ENCODE results near the gene WIPI1. TPM values are rescaled to one million over a fixed set of nuclear protein-coding genes. Genes with fewer than 3 reads are reported as not detected.
A peak's percentile ranks its signal among the peaks of the same experiment; 100 is the strongest.

WIPI1 gene
- total RNA-seq, 2 experiments from 2014 or later: 34.4 to 43.5 TPM

- no peaks in the 10 kb centered on the region for H3K36me3 ChIP-seq (ENCODE audit: insufficient read depth, low read length)
- peaks cover 69% of the 10 kb centered on the region for H3K4me1 ChIP-seq (ENCODE audit: insufficient read depth, low read length, poor library complexity, severe bottlenecking)
- no peaks in the 10 kb centered on the region for H3K9me3 ChIP-seq (ENCODE audit: low read length)
- peak overlapping the region; percentile 37 for H3K4me3 ChIP-seq (ENCODE audit: low read depth, low read length, poor library complexity, severe bottlenecking)
- TF ChIP-seq EZH2phosphoT487 (IDR thresholded peaks at IDR 0.05; ENCODE audit: borderline replicate concordance, low read depth, low read length): no peak
- no peak for TF ChIP-seq CTCF (conservative IDR thresholded peaks at IDR 0.05; ENCODE audit: low read length)
- peak; percentile 85 for DNase-seq (ENCODE audit: low spot score)
- no TSS peak for BruUV-seq (replicated peaks)
- no peaks in the 10 kb centered on the region for H4K20me1 ChIP-seq (ENCODE audit: insufficient read depth, low read length)
- CTCF ChIA-PET (ENCODE audit: unreplicated experiment): interaction anchor here (0.5 to 0.9 kb wide), 2 partner anchors 62 to 257 kb away, joined by 3 read pairs; no protein-coding TSS in a partner anchor
- H3K27ac ChIP-seq (ENCODE audit: low read depth, low read length, poor library complexity, severe bottlenecking): peak overlapping the region; percentile 83
- POLR2A ChIA-PET: interaction anchor here (0.7 to 5.0 kb wide), 19 partner anchors 18 to 280 kb away, joined by 3 to 71 read pairs (median 5); partner anchors contain the start of genes AMZ2, ARSG, PRKAR1A and SLC16A6
- H3K4me2 ChIP-seq (ENCODE audit: low read length): peak overlapping the region; percentile 92
- intact Hi-C loops (cut with micrococcal nuclease; ENCODE audit: unreplicated experiment): no loop called here
- no peaks in the 10 kb centered on the region for H3K9me2 ChIP-seq (ENCODE audit: insufficient read depth, low read length)
- peak overlapping the region; percentile 72 for H2AFZ ChIP-seq (ENCODE audit: low read length)
- H3K79me2 ChIP-seq (ENCODE audit: insufficient read depth, low read depth, low read length): peaks cover 4% of the 10 kb centered on the region; the same call in 1 of the 2 replicates
Observed at GRCh38 chr17:68461122-68461539, 3.8 kb upstream of the WIPI1 start.

DNA sequence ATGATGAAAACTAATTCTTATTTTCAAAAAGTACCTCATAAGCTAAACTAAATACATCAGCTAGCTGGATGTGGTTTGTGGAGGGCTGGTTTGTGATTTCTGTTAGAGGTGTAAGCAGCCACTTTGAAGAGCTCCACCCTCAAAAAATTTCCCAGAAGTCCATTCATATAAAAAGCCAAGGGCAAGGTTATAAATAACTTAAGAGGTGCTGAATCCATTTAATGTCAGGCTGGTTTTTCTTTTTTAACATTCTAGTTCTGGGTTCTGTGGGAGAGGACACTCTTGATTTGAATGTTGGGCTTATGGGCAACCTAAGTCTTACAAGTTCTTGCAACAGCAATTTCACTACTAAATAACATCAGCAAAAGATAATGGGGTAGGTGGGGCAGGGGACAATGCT, 3.4 kb upstream of the WIPI1 start:
- peak; percentile 51 for DNase-seq (ENCODE audit: low spot score)
- no peak for TF ChIP-seq CTCF (conservative IDR thresholded peaks at IDR 0.05; ENCODE audit: low read length)
- TF ChIP-seq EZH2phosphoT487 (IDR thresholded peaks at IDR 0.05; ENCODE audit: borderline replicate concordance, low read depth, low read length): no peak
- Histone ChIP-seq H3K9me2 (ENCODE audit: insufficient read depth, low read length) (no peaks in the 10 kb centered on the region), H3K27ac (ENCODE audit: low read depth, low read length, poor library complexity, severe bottlenecking) (peak overlapping the region; percentile 83), H4K20me1 (ENCODE audit: insufficient read depth, low read length) (no peaks in the 10 kb centered on the region), H2AFZ (ENCODE audit: low read length) (peak overlapping the region; percentile 72), H3K36me3 (ENCODE audit: insufficient read depth, low read length) (no peaks in the 10 kb centered on the region), H3K4me1 (ENCODE audit: insufficient read depth, low read length, poor library complexity, severe bottlenecking) (peaks cover 69% of the 10 kb centered on the region), H3K4me3 (ENCODE audit: low read depth, low read length, poor library complexity, severe bottlenecking) (peak overlapping the region; percentile 37), H3K9me3 (ENCODE audit: low read length) (no peaks in the 10 kb centered on the region), H3K4me2 (ENCODE audit: low read length) (peak overlapping the region; percentile 92), H3K79me2 (ENCODE audit: insufficient read depth, low read depth, low read length) (peaks cover 7% of the 10 kb centered on the region; the same call in 1 of the 2 replicates)
- POLR2A ChIA-PET: interaction anchor here (0.7 to 5.0 kb wide), 22 partner anchors 8 to 469 kb away, joined by 3 to 71 read pairs (median 4); partner anchors contain the start of genes AMZ2, ARSG, PRKAR1A and SLC16A6
- intact Hi-C loops (cut with micrococcal nuclease; ENCODE audit: unreplicated experiment): no loop called here
- CTCF ChIA-PET (ENCODE audit: unreplicated experiment): interaction anchor here (0.9 kb wide), 1 partner anchor 62 kb away, joined by 3 read pairs; no protein-coding TSS in a partner anchor
- no TSS peak for BruUV-seq (replicated peaks)

DNA sequence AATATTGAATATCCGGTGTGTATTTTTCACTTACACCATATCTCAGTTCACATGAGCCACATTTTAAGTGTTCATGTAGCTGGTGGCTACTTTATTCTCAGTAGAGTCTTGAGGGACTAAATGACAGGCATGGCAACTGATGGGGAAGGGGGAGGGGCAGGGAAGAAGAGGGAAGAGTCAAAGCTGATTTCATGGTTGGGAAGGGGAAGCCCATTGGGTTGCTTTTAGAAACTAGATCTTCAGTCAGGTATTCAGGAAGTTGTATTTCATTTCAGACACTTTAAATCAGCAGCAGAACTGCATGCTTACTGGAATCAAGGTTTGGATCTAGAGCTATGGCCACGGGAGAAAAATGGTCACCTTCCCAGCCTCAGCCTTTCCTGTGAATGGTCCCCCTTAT, 2.9 kb upstream of the WIPI1 start:
- no peaks in the 10 kb centered on the region for H3K9me3 ChIP-seq (ENCODE audit: low read length)
- peak overlapping the region; percentile 13 for H3K4me3 ChIP-seq (ENCODE audit: low read depth, low read length, poor library complexity, severe bottlenecking)
- H3K9me2 ChIP-seq (ENCODE audit: insufficient read depth, low read length): no peaks in the 10 kb centered on the region
- H3K4me2 ChIP-seq (ENCODE audit: low read length): peak overlapping the region; percentile 92
- intact Hi-C loops (cut with micrococcal nuclease; ENCODE audit: unreplicated experiment): no loop called here
- ChIA-PET POLR2A (interaction anchor here (0.6 to 5.0 kb wide), 24 partner anchors 8 to 469 kb away, joined by 3 to 71 read pairs (median 6); partner anchors contain the start of genes AMZ2, ARSG, PRKAR1A and SLC16A6), CTCF (ENCODE audit: unreplicated experiment) (interaction anchor here (0.9 kb wide), 1 partner anchor 61 kb away, joined by 3 read pairs; no protein-coding TSS in a partner anchor)
- peaks cover 73% of the 10 kb centered on the region for H3K4me1 ChIP-seq (ENCODE audit: insufficient read depth, low read length, poor library complexity, severe bottlenecking)
- DNase-seq (ENCODE audit: low spot score): no peak
- no peaks in the 10 kb centered on the region for H3K36me3 ChIP-seq (ENCODE audit: insufficient read depth, low read length)
- H3K79me2 ChIP-seq (ENCODE audit: insufficient read depth, low read depth, low read length): peaks cover 7% of the 10 kb centered on the region; the same call in 1 of the 2 replicates
- H4K20me1 ChIP-seq (ENCODE audit: insufficient read depth, low read length): no peaks in the 10 kb centered on the region
- TF ChIP-seq CTCF (conservative IDR thresholded peaks at IDR 0.05; ENCODE audit: low read length) (no peak), EZH2phosphoT487 (IDR thresholded peaks at IDR 0.05; ENCODE audit: borderline replicate concordance, low read depth, low read length) (no peak)
- peak overlapping the region; percentile 83 for H3K27ac ChIP-seq (ENCODE audit: low read depth, low read length, poor library complexity, severe bottlenecking)
- BruUV-seq (replicated peaks): no TSS peak
- peak overlapping the region; percentile 72 for H2AFZ ChIP-seq (ENCODE audit: low read length)

Data from OCI-LY7 (cell line).